Testis (tissue), 2 donors: ENCODE data around the gene TIAM2.

Experiments used
- CTCF ChIP-seq, 3 experiments: fragments of 450-650 bp in 2 of 3; fragments of 200-600 bp in 1 of 3; sonication (generic) in 1 of 3; IDR thresholded peaks; one replicate each; pipeline ENCODE4 v1.5.1; 2016 to 2019; ENCODE audit warnings: antibody characterized with exemption in 3 of 3, mild to moderate bottlenecking in 2 of 3, moderate library complexity in 1 of 3
- POLR2A ChIP-seq: fragments of 450-650 bp; IDR thresholded peaks from one replicate; pipeline ENCODE4 v1.6.1; 2017; ENCODE audit warnings: antibody characterized with exemption, mild to moderate bottlenecking, moderate library complexity

- no peak for TF ChIP-seq CTCF (IDR thresholded peaks at IDR 0.05)
- TF ChIP-seq POLR2A: no peak
These were observed 220.8 kb downstream of the TIAM2 start for GRCh38 chr6:155215906-155216305.
